ENCODE measurements around the gene UBE4A. TPM values are rescaled to one million over a fixed set of nuclear protein-coding genes. Genes with fewer than 3 reads are reported as not detected.

Gene UBE4A
- total and polyA plus RNA-seq, 9 of the 15 experiments (the other 6 are each of a cell fraction or from before 2014, with no cell fraction given) = 13.5 to 45.2 (median 26.8) TPM

GRCh38 chr11:118401151-118401879, 41.9 kb downstream of the UBE4A start, which contains the start of gene ATP5MG (continued):
- TF ChIP-seq TAF7 (tag; IDR thresholded peaks at IDR 0.05) (no peak), MECOM (CRISPR knock-in tag; IDR thresholded peaks at IDR 0.05) (no peak), MCM2 (IDR thresholded peaks at IDR 0.05; ENCODE audit: low read depth) (no peak), MBD1 (CRISPR knock-in tag; IDR thresholded peaks at IDR 0.05) (no peak), BRF1 (IDR thresholded peaks at IDR 0.05; ENCODE audit: borderline replicate concordance, extremely low read depth, insufficient read length) (no peak), ATF1 (CRISPR knock-in tag; IDR thresholded peaks at IDR 0.05) (no peak), ATF1 (tag; IDR thresholded peaks at IDR 0.05) (peak; percentile 63), ETS1 (conservative IDR thresholded peaks at IDR 0.05; ENCODE audit: control insufficient read depth, low read depth, low read length) (no peak), ADNP (tag; IDR thresholded peaks at IDR 0.05) (no peak), ILK (tag; IDR thresholded peaks at IDR 0.05; ENCODE audit: borderline replicate concordance, low read depth) (no peak), DACH1 (IDR thresholded peaks at IDR 0.05; ENCODE audit: partially characterized antibody) (peak; percentile 95), HNRNPL (IDR thresholded peaks at IDR 0.05; ENCODE audit: low read depth, low read length) (no peak), DLX4 (CRISPR knock-in tag; IDR thresholded peaks at IDR 0.05) (no peak), ZBTB9 (CRISPR knock-in tag; IDR thresholded peaks at IDR 0.05) (no peak), FOXP1 (CRISPR knock-in tag; IDR thresholded peaks at IDR 0.05) (peak; percentile 78; the same call in 1 of the 2 replicates), RBM22 (IDR thresholded peaks at IDR 0.05; ENCODE audit: low read depth, low read length, poor library complexity, severe bottlenecking) (no peak), ZNF79 (CRISPR knock-in tag; IDR thresholded peaks at IDR 0.05; ENCODE audit: low read depth) (no peak), ZNF311 (CRISPR knock-in tag; IDR thresholded peaks at IDR 0.05) (no peak), NFATC3 (IDR thresholded peaks at IDR 0.05) (no peak; the same call in 1 of the 2 replicates), SFPQ (IDR thresholded peaks at IDR 0.05; ENCODE audit: low read depth, low read length) (no peak), MTF1 (CRISPR knock-in tag; IDR thresholded peaks at IDR 0.05; ENCODE audit: borderline replicate concordance) (no peak), MAX (CRISPR knock-in tag; IDR thresholded peaks at IDR 0.05) (no peak; the same call in 1 of the 2 replicates)

All from K562 (cell line).